ENCODE data around the gene CTSK. TPM values are rescaled to one million over a fixed set of nuclear protein-coding genes. Genes with fewer than 3 reads are reported as not detected.

The CTSK gene
- total RNA-seq, 1 experiment from 2014 or later, result 4.2 TPM

DNA sequence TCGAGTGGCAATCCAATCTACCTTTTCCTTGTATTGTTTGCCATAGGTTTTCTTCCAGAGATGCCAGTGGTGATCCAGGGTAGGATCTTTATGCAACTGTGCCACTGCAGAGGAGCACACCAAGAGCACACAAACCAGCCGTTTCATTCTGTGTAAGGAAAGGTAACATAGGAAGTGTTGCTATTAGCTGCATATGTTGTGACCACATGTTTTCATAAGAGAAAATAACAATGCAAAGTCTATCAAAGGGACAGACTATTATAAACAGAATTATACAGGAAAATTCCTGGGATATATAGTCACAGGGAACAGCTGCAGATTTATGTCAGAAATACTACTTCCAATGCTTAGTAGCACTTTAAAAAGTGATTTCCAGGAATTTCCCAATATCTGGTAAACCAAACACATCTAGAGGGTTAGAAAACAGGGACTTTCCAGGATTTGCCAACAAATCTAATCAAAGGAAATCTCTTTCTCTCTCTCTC, 43.4 kb downstream of the CTSK start:
- Histone ChIP-seq H3K4me2 (ENCODE audit: insufficient read depth, insufficient read length, low read length) (no peak overlapping the region), H3K23me2 (ENCODE audit: insufficient read length, low read depth, low read length, poor library complexity, severe bottlenecking) (no peaks in the 10 kb centered on the region), H3K27me3 (ENCODE audit: insufficient read depth, low read length) (no peaks in the 10 kb centered on the region), H2AK5ac (ENCODE audit: insufficient read length, low read length) (no peak overlapping the region), H3K14ac (ENCODE audit: insufficient read depth, low read length) (no peak overlapping the region), H3K56ac (ENCODE audit: insufficient read length, low read depth, low read length) (no peak overlapping the region), H3K18ac (ENCODE audit: insufficient read length, low read depth, low read length) (no peak overlapping the region), H2AFZ (ENCODE audit: low read length) (no peak overlapping the region), H4K5ac (ENCODE audit: insufficient read length, low read depth, low read length) (no peak overlapping the region), H4K91ac (ENCODE audit: insufficient read length, low read depth, low read length) (no peak overlapping the region), H3K9me3 (ENCODE audit: control insufficient read depth, low read depth, low read length) (no peaks in the 10 kb centered on the region), H3K79me2 (ENCODE audit: insufficient read depth, low read length) (no peaks in the 10 kb centered on the region), H2BK5ac (ENCODE audit: insufficient read length, low read length) (no peak overlapping the region), H2BK15ac (ENCODE audit: low read depth, low read length) (no peak overlapping the region), H3T11ph (ENCODE audit: low read length) (no peak overlapping the region), H4K8ac (replicated peaks; ENCODE audit: insufficient read length, low read depth, low read length) (no peak overlapping the region), H2BK120ac (ENCODE audit: low read depth, low read length, poor library complexity, severe bottlenecking) (no peak overlapping the region), H3K23ac (ENCODE audit: insufficient read length, low read depth, low read length) (no peak overlapping the region), H3K4me1 (ENCODE audit: insufficient read depth, low read length) (no peaks in the 10 kb centered on the region), H2BK12ac (ENCODE audit: insufficient read length, low read depth, low read length) (no peak overlapping the region), H2BK20ac (ENCODE audit: low read depth, low read length, poor library complexity, severe bottlenecking) (no peak overlapping the region), H3K79me1 (ENCODE audit: insufficient read depth, low read depth, low read length, poor library complexity, severe bottlenecking) (no peaks in the 10 kb centered on the region), H4K20me1 (ENCODE audit: control insufficient read depth, insufficient read depth, insufficient read length) (no peaks in the 10 kb centered on the region), H3K9ac (ENCODE audit: extremely low read depth, insufficient read length, low read length) (no peak overlapping the region), H3K27ac (ENCODE audit: insufficient read length, low read depth, low read length) (no peak overlapping the region), H3K4ac (ENCODE audit: low read depth, low read length) (no peak overlapping the region)
- Mint-ChIP-seq H3K27ac (no peak overlapping the region), H3K4me1 (no peaks in the 10 kb centered on the region), H3K9me3 (peaks cover 7% of the 10 kb centered on the region in 2 experiments), H3K36me3 (ENCODE audit: insufficient read depth in 1 of 3, low read depth in 3 of 3) (peaks cover 0 to 7% (median 5%) of the 10 kb centered on the region in 3 experiments; a peak in 5 of 7 replicates), H3K27me3 (ENCODE audit: low read depth) (peaks cover 3% of the 10 kb centered on the region; the same call in 1 of the 2 replicates), H3K4me3 (no peak overlapping the region)
- no CpG with 5 or more reads among the region's 2 CpGs for WGBS (ENCODE audit: extremely low coverage, insufficient read length, low lambda C conversion rate)
- no peak for DNase-seq
- TF ChIP-seq, protein P1, sequence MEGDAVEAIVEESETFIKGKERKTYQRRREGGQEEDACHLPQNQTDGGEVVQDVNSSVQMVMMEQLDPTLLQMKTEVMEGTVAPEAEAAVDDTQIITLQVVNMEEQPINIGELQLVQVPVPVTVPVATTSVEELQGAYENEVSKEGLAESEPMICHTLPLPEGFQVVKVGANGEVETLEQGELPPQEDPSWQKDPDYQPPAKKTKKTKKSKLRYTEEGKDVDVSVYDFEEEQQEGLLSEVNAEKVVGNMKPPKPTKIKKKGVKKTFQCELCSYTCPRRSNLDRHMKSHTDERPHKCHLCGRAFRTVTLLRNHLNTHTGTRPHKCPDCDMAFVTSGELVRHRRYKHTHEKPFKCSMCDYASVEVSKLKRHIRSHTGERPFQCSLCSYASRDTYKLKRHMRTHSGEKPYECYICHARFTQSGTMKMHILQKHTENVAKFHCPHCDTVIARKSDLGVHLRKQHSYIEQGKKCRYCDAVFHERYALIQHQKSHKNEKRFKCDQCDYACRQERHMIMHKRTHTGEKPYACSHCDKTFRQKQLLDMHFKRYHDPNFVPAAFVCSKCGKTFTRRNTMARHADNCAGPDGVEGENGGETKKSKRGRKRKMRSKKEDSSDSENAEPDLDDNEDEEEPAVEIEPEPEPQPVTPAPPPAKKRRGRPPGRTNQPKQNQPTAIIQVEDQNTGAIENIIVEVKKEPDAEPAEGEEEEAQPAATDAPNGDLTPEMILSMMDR (conservative IDR thresholded peaks at IDR 0.05), result no peak
